Progenitor cell of endocrine pancreas (in vitro differentiated cells): ENCODE measurements around the gene ACP1. TPM values are rescaled to one million over a fixed set of nuclear protein-coding genes. Genes with fewer than 3 reads are reported as not detected.
A peak's percentile ranks its signal among the peaks of the same experiment; 100 is the strongest.

Experiments used
- DNase-seq: peaks from one replicate; pipeline ENCODE4 v3.0.0; 2021; ENCODE audit warnings: low spot score; ENCODE audit not compliant: unreplicated experiment
- H3K27ac Mint-ChIP-seq: 2 replicates; pipeline ENCODE4 v1.8.0; 2021; ENCODE audit warnings: mild to moderate bottlenecking, moderate library complexity, mixed read lengths
- H3K27me3 Mint-ChIP-seq: 2 replicates; pipeline ENCODE4 v1.8.0; 2021; ENCODE audit warnings: mixed read lengths
- H3K36me3 Mint-ChIP-seq: 2 replicates; pipeline ENCODE4 v1.8.0; 2022; ENCODE audit warnings: mixed read lengths; ENCODE audit not compliant: insufficient read depth
- H3K4me1 Mint-ChIP-seq: 2 replicates; pipeline ENCODE4 v1.8.0; 2021; ENCODE audit warnings: low read depth, mixed read lengths
- H3K4me3 Mint-ChIP-seq: 2 replicates; pipeline ENCODE4 v1.8.0; 2021; ENCODE audit warnings: low read depth, mild to moderate bottlenecking, moderate library complexity, mixed read lengths
- H3K9me3 Mint-ChIP-seq: 2 replicates; pipeline ENCODE4 v1.8.0; 2021; ENCODE audit warnings: low read depth, mixed read lengths
- CTCF ChIP-seq: fragments of 200-600 bp; sonication (generic); IDR thresholded peaks from one replicate; pipeline ENCODE4 v1.5.0; 2021; ENCODE audit warnings: antibody characterized with exemption, mild to moderate bottlenecking; ENCODE audit not compliant: unreplicated experiment
- total RNA-seq: library from RNA; stranded (reverse); gene quantifications from 2 replicates; pipeline ENCODE4 v1.2.1, GENCODE V29; 2021

The ACP1 gene
- total RNA-seq, 1 donor from 2014 or later = 111 TPM

- Mint-ChIP-seq H3K9me3 (no peaks in the 10 kb centered on the region), H3K36me3 (peaks cover 23% of the 10 kb centered on the region), H3K27me3 (no peaks in the 10 kb centered on the region), H3K4me3 (no peak overlapping the region), H3K27ac (no peak overlapping the region), H3K4me1 (peaks cover 9% of the 10 kb centered on the region)
- no peak for DNase-seq
- no peak for TF ChIP-seq CTCF
Observed at GRCh38 chr2:248724-249123, 16.0 kb upstream of the ACP1 start.

DNA sequence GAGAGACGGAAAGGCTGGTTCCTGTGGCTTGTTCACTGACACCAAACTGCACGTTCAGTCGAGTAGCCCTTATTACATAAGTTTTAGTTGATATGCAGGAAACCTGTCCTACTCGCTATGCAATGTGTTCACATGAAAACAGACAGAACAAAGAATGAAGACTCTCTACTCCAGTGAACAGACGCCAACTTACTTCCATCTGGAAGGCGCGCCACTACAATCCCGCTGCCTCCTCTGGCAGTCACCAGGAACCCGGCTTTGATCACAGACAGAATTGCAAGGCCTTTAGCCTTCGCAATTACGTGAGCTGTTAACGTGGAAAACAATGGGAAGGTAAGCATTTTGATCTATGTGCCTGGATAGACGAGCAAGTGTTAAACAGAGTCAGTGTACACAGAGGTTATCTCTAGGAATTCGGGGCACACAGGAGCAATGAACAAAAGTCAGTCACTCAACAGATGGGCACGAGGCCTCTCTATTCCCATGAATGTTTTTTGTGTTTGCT lies 15.2 kb upstream of the ACP1 start:
- no peak for DNase-seq
- peak overlapping the region; percentile 83 for H3K27ac Mint-ChIP-seq
- no peak for TF ChIP-seq CTCF
- peaks cover 11% of the 10 kb centered on the region for H3K4me1 Mint-ChIP-seq
- H3K27me3 Mint-ChIP-seq = no peaks in the 10 kb centered on the region
- H3K4me3 Mint-ChIP-seq = no peak overlapping the region
- H3K9me3 Mint-ChIP-seq = no peaks in the 10 kb centered on the region
- H3K36me3 Mint-ChIP-seq = peaks cover 19% of the 10 kb centered on the region

GRCh38 chr2:252001-252602 lies 12.6 kb upstream of the ACP1 start:
- TF ChIP-seq CTCF = no peak

DNA sequence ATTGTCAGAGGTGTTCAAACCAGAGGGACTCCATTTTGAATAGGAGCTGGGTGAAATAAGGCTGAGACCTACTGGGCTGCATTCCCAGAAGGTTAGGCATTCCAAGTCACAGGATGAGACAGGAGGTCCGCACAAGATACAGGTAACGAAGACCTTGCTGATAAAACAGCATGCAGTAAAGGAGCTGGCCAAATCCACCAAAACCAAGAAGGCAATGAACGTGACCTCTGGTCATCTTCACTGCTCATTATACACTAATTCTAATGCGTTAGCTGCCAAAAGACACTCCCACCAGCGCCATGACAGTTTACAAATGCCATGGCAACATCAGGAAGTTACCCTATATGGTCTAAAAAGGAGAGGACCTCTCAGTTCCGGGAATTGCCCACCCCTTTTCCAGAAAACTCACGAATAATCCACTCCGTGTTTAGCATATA lies 11.5 kb upstream of the ACP1 start:
- H3K27ac Mint-ChIP-seq = no peak overlapping the region
- H3K4me3 Mint-ChIP-seq = no peak overlapping the region
- no peak for TF ChIP-seq CTCF
- H3K27me3 Mint-ChIP-seq = no peaks in the 10 kb centered on the region
- peaks cover 13% of the 10 kb centered on the region for H3K4me1 Mint-ChIP-seq
- DNase-seq = no peak
- peaks cover 15% of the 10 kb centered on the region for H3K36me3 Mint-ChIP-seq
- peaks cover 5% of the 10 kb centered on the region for H3K9me3 Mint-ChIP-seq

More at GRCh38 chr2:252001-252602, 12.6 kb upstream of the ACP1 start:
- H3K27ac Mint-ChIP-seq = no peak overlapping the region
- H3K9me3 Mint-ChIP-seq = no peaks in the 10 kb centered on the region
- no peak overlapping the region for H3K4me3 Mint-ChIP-seq
- peaks cover 13% of the 10 kb centered on the region for H3K4me1 Mint-ChIP-seq
- H3K36me3 Mint-ChIP-seq = peaks cover 11% of the 10 kb centered on the region
- DNase-seq = no peak
- H3K27me3 Mint-ChIP-seq = no peaks in the 10 kb centered on the region

DNA sequence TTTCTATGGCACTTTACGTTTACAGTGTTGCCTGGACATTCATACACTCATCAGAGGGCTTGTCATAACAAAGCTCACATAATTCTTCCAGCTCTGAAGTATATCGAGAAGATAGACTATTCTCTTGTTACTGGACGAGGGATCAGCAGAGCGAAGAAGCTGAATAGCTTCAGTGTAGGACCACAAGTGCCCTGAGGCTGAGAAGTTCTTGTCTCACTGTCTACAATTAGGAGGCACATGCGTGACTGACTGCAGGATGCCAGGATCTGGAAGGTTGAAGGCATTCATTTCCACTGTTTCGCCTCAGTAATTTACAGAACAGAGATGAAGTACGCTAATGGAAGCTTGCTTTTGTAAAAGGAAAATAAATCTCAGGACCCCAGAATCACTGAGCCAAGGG lies 10.5 kb upstream of the ACP1 start:
- no peaks in the 10 kb centered on the region for H3K27me3 Mint-ChIP-seq
- no peak overlapping the region for H3K4me3 Mint-ChIP-seq
- TF ChIP-seq CTCF = no peak
- H3K36me3 Mint-ChIP-seq = peaks cover 21% of the 10 kb centered on the region
- peak overlapping the region; percentile 15 for H3K27ac Mint-ChIP-seq
- peaks cover 9% of the 10 kb centered on the region for H3K9me3 Mint-ChIP-seq
- no peak for DNase-seq
- H3K4me1 Mint-ChIP-seq = peaks cover 19% of the 10 kb centered on the region
